Frontal cortex (tissue), 4 donors: ENCODE results near the gene SPDYE18. TPM values are rescaled to one million over a fixed set of nuclear protein-coding genes. Genes with fewer than 3 reads are reported as not detected.
"Not testable (repeated sequence)": the region's sequence is repeated elsewhere in the genome, so short reads cannot be mapped to it uniquely, and the experiment has no call there.

ENCODE experiments used
- DNase-seq, 2 donors: peaks; one replicate each; pipeline ENCODE4 v3.0.0; 2012; ENCODE audit warnings: low spot score in 2 of 2
- FAIRE-seq: peaks from 2 replicates; lab custom pipeline; 2012; peaks lifted over from hg19 to GRCh38; lab: Jason Lieb, UNC
- small RNA-seq: library from RNA; depleted of rRNA; stranded (forward); fragments of <200 nt; gene quantifications from one replicate; pipeline ENCODE3, GENCODE V24; 2014
- total RNA-seq: library from RNA; depleted of rRNA; stranded (reverse); fragments of >200 nt; gene quantifications from one replicate; pipeline ENCODE4 v1.2.3, GENCODE V29; 2014
- donor health status: control.
- donor health status: control.
- donor health status: control.

Gene SPDYE18
- total RNA-seq, 1 donor from 2014 or later, result 0.82 TPM

DNA sequence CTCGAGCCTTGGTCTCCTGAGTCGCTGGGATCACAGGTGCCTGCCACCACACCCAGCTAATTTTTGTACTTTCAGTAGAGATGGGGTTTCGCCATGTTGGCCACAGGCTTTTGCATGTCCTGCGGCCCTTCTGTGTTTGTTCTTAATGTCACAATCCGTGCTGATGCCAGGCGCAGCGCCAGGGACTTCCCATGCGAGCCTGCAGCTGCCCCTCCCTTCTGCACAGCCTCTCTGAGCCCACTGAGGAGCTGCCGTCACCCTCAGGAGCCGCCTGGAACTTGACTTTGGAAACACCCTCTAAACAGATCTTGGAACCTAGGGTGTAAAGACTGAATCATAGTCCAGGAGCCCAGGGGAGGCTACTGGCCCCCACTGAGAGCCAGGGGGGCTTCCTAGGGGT lies 54.4 kb downstream of the SPDYE18 start:
- not testable (repeated sequence) for FAIRE-seq, DNase-seq

DNA sequence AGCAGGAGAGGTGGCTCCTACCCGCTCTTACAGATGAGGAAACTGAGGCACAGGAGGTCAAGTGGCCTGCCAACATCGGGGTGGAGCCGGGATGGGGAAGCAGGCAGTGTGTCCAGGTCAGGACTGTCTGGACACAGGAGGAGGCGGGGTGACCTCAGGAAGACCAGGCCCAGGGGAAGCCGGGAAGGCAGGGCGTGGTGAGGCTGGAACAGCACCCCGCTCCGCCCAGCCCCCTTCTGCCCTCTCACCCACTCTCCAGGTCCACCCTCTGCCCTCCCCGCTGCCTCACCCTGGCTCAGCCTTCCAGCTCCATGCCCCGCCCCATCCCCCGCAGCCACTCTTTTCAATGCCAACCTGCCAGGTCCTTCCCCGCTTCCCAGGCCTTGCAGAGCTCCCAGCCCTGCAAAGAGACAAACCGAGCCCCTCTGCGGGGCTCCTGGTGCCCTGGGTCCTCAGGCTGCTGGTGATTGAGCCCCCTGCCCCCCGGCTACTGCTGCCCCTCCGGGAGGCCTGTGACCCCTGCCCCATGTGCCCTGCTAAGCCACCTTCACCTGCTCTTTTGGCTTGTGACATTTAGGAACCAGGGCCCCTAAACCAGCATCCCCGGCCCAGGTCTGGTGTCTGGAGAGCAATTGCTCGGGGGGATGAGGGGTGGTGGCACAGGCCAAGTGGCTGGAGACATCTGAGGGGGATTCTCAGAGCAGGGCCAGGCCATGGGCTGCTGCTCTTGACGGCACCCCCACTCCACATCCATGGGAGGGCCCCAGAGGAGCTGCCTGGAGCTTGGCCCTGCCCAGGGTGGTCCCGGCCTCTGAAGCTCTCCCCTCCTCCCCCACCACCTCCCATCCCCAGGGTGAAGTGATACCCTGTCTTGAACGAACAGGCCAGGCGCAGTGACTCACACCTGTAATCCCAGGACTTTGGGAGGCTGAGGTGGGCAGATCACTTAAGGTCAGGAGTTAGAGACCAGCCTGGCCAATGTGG lies 55.9 kb downstream of the SPDYE18 start:
- FAIRE-seq, DNase-seq: not testable (repeated sequence)

DNA sequence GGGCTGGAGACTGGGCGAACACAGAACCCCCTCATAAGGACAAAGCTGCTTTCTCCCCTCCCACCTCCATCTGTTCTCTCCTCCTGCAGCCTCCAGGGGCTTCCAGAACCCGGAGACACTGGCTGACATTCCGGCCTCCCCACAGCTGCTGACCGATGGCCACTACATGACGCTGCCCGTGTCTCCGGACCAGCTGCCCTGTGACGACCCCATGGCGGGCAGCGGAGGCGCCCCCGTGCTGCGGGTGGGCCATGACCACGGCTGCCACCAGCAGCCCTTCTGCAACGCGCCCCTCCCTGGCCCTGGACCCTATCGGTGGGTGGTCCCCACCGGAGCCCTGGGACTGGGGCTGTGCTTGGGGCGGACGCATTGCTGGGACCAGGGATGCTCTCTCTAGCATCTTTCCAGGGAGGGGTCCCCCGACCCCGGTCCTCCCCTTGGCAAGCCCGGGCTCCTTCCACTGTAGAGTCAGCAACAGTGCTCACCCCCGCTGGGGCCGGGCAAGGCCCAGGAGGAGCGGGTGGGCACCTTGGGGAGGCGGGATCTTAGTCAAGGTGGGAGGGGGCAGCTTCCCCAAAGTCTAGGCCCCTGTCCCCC lies 56.8 kb downstream of the SPDYE18 start:
- not testable (repeated sequence) for DNase-seq, FAIRE-seq

DNA sequence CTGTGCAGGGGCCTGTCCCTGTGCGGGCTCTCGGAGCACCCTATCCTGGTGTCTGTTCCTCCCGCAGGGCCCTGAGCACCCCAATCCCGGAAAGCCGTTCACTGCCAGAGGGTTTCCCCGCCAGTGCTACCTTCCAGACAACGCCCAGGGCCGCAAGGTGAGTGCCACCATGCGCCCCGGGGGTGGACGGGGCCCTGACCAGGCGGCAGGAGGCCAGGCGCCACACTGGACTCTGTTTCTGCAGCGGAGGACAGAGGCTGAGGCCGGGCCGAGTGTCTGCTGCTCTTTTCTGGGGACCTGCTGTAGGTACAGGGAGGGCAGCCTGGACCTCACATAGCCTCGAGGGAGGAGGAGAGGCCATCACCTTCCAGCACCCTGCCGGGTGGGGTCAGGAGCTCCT lies 58.2 kb downstream of the SPDYE18 start:
- FAIRE-seq, DNase-seq: not testable (repeated sequence)

DNA sequence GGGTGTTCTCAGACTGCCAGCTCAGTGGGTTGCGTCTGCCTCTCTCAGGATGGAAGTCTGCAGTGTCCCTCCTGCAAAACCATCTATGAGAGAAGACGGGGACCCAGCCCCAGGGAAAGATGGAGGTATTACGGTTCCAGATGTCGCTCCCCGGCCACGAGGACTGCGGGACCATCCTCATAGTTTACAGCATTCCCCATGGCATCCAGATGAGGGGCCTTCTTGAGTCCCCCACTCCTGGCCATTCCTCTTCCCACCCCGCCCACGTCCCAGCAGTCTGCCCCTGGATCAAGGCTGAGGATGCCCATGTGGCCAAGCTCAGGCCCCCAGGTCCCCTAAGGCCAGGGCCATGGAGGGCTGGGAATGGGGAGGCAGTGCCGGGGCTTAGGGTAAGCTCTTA lies 59.1 kb downstream of the SPDYE18 start:
- not testable (repeated sequence) for DNase-seq

DNA sequence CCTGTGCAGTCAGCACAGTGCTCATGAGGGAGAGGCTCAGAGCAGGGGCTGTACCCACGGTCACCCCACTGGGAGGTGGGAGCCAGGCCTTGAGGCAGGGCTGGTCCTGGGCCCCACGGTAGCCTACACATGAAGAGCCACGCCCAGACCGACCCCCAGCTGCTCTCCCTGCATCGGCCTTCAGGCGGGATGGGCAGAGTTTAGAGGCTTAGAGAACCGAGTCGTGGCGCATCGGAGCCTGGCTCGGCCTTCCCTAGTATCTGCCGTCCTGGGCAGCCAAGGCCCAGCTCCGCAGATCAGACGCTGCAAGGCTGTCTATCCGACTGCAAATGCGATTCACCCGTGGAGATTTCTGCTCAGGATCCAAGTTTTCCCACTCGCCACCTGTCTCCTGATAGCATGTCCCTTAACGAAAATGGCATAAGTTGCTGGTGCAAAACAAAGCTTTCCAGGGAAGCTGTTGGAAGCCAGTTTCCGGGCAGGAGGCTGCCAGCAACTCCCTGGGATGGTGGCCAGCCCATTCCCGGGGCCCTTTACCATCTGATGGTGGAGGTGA lies 59.6 kb downstream of the SPDYE18 start:
- DNase-seq, FAIRE-seq: not testable (repeated sequence)

More for the DNA sequence above, 59.1 kb downstream of the SPDYE18 start:
- not testable (repeated sequence) for FAIRE-seq

DNA sequence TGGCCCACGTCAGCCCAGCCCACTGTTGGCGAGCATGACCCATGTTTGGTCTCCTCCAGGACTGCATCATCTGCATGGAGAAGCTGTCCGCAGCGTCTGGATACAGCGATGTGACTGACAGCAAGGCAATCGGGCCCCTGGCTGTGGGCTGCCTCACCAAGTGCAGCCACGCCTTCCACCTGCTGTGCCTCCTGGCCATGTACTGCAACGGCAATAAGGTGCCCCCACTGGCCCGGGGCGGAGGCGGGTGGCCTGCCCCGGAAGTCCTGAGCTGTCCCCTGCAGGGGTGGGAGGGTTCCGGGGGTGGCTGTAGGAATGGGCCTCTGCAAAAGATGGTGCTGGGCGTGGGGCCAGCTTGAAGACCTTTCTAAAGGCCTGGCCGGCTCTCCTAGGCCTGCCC lies 60.3 kb downstream of the SPDYE18 start:
- FAIRE-seq, DNase-seq: not testable (repeated sequence)

Small RNA genes lying within 50 kb of the gene (small RNA-seq; reads per million reads assigned to genes)
- not detected for gene RF00019

Other genes starting within 250 kb of the SPDYE18 start
- gene SPDYE17, start 30.2 kb downstream of the SPDYE18 start, total RNA-seq, result not detected
- gene CCDC146, start 60.1 kb upstream of the SPDYE18 start, total RNA-seq, result 15.9 TPM
- gene FGL2, start 137.3 kb upstream of the SPDYE18 start, total RNA-seq, result 2.9 TPM